Ascending aorta (tissue), 2 donors: ENCODE measurements around the gene RHBDL1. TPM values are rescaled to one million over a fixed set of nuclear protein-coding genes. Genes with fewer than 3 reads are reported as not detected.
"Not testable (repeated sequence)": the region's sequence is repeated elsewhere in the genome, so short reads cannot be mapped to it uniquely, and the experiment has no call there.

Experiments used
- DNase-seq, 2 donors: peaks; one replicate each; pipeline ENCODE4 v3.0.0-alpha.2; 2019; ENCODE audit warnings: low spot score in 2 of 2
- H3K27ac ChIP-seq, 2 donors: fragments of 200-600 bp; sonication (generic); one replicate each; pipeline ENCODE4 v1.5.1; 2016 to 2017; ENCODE audit warnings: mild to moderate bottlenecking in 1 of 2
- H3K27me3 ChIP-seq: fragments of 200-600 bp; sonication (generic); one replicate; pipeline ENCODE4 v1.5.1; 2017
- H3K36me3 ChIP-seq, 2 donors: fragments of 200-600 bp; sonication (generic); one replicate each; pipeline ENCODE4 v1.5.1; 2016
- H3K4me1 ChIP-seq, 2 donors: fragments of 200-600 bp; sonication (generic); one replicate each; pipeline ENCODE4 v1.5.1; 2016 to 2017; ENCODE audit warnings: mild to moderate bottlenecking in 1 of 2
- H3K4me3 ChIP-seq, 2 donors: fragments of 200-600 bp; sonication (generic); one replicate each; pipeline ENCODE4 v1.5.1; 2016 to 2017; ENCODE audit warnings: mild to moderate bottlenecking in 1 of 2
- H3K9me3 ChIP-seq, 2 donors: fragments of 200-600 bp; sonication (generic); one replicate each; pipeline ENCODE4 v1.5.1; 2016
- intact Hi-C: fragments of 100-400 bp; cut with DNase I; formaldehyde crosslinking; loops from one replicate; pipeline ENCODE4 v1.15.1; 2023
- total RNA-seq: library from RNA; depleted of rRNA; stranded (reverse); fragments of >200 nt; gene quantifications from one replicate; pipeline ENCODE4 v1.1.0, GENCODE V29; 2016
- TF ChIP-seq, protein P1 (sequence below), 3 experiments: fragments of 200-600 bp in 2 of 3; fragments of 450-650 bp in 1 of 3; sonication (generic) in 2 of 3; IDR thresholded peaks; one replicate each; pipeline ENCODE4 v1.5.1; 2016 to 2019; ENCODE audit warnings: antibody characterized with exemption in 3 of 3, mild to moderate bottlenecking in 1 of 3, moderate library complexity in 1 of 3

Gene RHBDL1
- total RNA-seq, 1 donor from 2014 or later, result 1.1 TPM

DNA sequence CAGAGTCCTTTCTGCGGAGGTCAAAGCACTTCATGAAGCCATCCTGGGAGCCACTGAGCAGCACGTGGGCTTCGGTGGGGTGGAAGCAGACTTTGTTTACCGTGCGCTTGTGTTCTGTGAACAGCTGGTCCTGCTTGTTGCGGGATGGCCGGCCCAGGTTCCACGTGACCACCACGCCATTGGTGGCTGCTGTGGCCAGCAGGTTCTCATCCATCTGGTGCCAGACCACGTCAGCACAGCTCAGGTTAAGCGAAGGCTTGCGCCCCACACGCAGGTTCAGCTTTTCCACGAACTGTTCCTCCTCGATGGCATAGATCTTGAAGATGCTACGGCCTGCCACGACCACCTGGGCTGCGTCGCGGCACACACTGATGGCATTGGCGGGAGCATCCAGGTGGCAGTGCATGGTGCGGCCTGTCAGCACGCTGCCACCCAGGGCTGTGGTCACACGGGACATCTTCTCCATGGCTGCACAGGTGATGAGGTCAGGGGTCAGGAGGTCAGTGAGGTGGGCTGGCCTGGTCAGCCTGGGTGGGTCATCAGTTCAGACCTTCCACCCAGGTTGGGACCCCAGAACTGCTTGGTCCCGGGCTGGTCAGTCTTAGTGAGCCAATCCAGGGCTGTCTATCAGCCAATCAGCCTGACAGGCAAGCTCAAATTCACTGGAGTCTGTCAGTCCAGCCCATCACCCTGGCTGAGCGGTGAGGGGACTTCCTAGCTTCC lies 13.9 kb downstream of the RHBDL1 start:
- H3K4me1 ChIP-seq, result peaks cover 15 to 27% of the 10 kb centered on the region in 2 donors
- intact Hi-C loops, result no loop called here

DNA sequence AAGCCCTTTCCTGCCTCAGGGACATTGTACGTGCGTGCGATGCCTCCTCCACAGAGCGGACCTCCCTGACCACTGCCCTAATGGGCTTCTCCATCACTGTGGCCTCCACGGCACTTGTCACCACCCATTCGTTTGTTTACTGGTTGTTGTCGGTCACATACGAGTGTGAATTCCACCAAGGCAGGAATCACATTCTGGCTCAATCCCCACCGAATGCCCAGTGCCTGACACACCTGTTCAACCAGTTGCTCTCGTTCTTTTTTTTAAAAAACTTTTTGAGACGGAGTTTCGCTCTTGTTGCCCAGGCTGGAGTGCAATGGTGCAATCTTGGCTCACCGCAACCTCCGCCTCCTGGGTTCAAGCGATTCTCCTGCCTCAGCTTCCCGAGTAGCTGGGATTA lies 15.8 kb downstream of the RHBDL1 start:
- H3K9me3 ChIP-seq, intact Hi-C loops, H3K4me3 ChIP-seq, H3K27ac ChIP-seq, DNase-seq: not testable (repeated sequence)
- H3K36me3 ChIP-seq, result peaks cover 8 to 15% of the 10 kb centered on the region in 2 donors
- peaks cover 20 to 21% of the 10 kb centered on the region in 2 donors for H3K4me1 ChIP-seq
- peaks cover 28% of the 10 kb centered on the region for H3K27me3 ChIP-seq

More for the DNA sequence above, 13.9 kb downstream of the RHBDL1 start:
- H3K27ac ChIP-seq, result peak overlapping the region; percentile 86 to 90
- H3K27me3 ChIP-seq, result peaks cover 11% of the 10 kb centered on the region
- H3K36me3 ChIP-seq, result peaks cover 8 to 21% of the 10 kb centered on the region in 2 donors
- H3K9me3 ChIP-seq, result no peaks in the 10 kb centered on the region
- TF ChIP-seq, protein P1, sequence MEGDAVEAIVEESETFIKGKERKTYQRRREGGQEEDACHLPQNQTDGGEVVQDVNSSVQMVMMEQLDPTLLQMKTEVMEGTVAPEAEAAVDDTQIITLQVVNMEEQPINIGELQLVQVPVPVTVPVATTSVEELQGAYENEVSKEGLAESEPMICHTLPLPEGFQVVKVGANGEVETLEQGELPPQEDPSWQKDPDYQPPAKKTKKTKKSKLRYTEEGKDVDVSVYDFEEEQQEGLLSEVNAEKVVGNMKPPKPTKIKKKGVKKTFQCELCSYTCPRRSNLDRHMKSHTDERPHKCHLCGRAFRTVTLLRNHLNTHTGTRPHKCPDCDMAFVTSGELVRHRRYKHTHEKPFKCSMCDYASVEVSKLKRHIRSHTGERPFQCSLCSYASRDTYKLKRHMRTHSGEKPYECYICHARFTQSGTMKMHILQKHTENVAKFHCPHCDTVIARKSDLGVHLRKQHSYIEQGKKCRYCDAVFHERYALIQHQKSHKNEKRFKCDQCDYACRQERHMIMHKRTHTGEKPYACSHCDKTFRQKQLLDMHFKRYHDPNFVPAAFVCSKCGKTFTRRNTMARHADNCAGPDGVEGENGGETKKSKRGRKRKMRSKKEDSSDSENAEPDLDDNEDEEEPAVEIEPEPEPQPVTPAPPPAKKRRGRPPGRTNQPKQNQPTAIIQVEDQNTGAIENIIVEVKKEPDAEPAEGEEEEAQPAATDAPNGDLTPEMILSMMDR (IDR thresholded peaks at IDR 0.05), result no peak
- DNase-seq, result no peak
- peak overlapping the region; percentile 90 to 98 for H3K4me3 ChIP-seq

DNA sequence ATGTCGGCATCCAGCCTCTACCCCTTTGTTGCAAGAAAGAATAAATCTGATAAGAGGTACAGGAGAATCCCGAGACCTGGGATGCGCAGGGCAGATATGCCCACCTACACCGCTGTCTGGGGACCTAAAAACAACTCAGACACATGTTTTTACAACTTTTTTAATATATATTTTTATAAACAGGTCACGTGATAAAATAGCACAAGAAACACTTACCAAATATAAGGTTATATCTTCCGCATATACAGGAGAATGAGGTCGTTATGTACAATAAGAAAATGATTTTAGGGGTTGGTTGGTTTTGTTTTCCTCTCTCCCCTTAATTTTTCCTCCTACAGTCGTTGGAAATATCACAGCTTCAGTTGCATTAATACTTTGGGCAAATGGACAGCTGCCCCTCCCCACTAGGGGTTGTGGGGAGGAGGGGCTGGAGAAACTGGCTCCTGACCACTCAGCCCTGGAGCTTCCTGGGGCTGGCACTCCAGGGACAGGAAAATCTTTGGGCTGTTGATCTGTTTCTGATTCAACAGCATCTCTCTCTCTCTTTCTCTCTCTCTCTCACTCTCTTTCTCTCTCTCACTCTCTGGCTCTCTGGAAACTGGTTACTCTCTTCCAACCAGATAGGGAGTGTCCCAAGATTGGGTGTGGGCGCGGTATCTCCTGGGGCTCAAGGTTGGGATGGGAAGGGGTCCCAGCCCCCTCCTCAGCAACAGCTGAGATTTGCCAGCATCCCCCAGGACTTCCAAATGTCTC lies 17.1 kb downstream of the RHBDL1 start:
- Histone ChIP-seq H3K4me1 (peaks cover 20 to 21% of the 10 kb centered on the region in 2 donors), H3K27me3 (peaks cover 28% of the 10 kb centered on the region), H3K27ac (no peak overlapping the region), H3K36me3 (peaks cover 0 to 3% of the 10 kb centered on the region in 2 donors), H3K9me3 (no peaks in the 10 kb centered on the region), H3K4me3 (no peak overlapping the region)
- intact Hi-C loops, result no loop called here
- TF ChIP-seq, protein P1 (IDR thresholded peaks at IDR 0.05), result no peak
- no peak for DNase-seq

DNA sequence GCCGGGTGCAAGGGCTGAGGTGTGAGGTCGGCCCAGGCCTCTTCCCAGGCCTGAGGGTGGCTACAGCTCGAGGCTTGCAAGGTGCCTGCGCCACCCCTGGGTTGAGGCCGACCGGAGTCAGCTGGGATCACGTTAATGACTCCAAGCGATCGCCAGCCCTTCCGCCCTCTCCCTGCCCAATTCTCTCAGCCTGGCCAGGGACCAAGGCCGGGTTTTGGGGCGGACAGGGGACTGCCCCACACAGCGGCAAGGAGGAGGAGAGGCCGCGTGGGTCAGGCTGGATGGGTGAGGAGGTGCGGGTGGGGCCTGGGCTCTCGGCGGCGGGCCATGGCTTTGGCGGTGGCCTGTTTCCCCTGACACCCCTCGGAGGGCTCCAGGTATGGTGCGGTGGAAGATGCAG lies 17.9 kb downstream of the RHBDL1 start:
- no peaks in the 10 kb centered on the region for H3K9me3 ChIP-seq
- TF ChIP-seq, protein P1 (IDR thresholded peaks at IDR 0.05), result no peak
- H3K4me1 ChIP-seq, result peaks cover 20 to 21% of the 10 kb centered on the region in 2 donors
- peaks cover 28% of the 10 kb centered on the region for H3K27me3 ChIP-seq
- DNase-seq, result no peak
- H3K36me3 ChIP-seq, result no peaks in the 10 kb centered on the region
- no peak overlapping the region for H3K27ac ChIP-seq
- no peak overlapping the region for H3K4me3 ChIP-seq
- intact Hi-C loops, result no loop called here

DNA sequence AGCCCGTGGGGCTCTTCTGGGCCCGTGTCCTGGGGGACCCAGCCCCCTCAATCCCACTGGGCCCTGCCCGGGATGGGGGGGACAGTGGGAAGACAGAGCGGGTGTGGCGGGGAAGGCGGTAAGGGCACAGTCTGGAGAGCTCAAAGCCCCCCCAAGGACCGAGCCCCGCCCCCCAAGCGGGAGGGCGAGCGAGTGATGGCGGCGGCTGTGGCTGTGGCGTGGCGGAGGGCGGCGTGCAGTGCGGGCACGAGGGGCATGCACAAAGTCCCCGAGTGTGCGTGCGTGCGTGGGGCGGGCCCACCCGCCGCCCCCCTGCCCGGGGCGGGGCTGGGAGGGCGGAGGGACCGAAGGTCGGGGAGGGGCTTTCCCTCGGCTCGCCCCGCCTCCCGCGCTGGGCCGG lies 18.3 kb downstream of the RHBDL1 start:
- Histone ChIP-seq H3K27ac (no peak overlapping the region), H3K36me3 (no peaks in the 10 kb centered on the region), H3K27me3 (peaks cover 28% of the 10 kb centered on the region), H3K4me1 (peaks cover 17 to 19% of the 10 kb centered on the region in 2 donors), H3K9me3 (no peaks in the 10 kb centered on the region), H3K4me3 (peak overlapping the region in 1 of 2 donors; percentile 12)
- intact Hi-C loops, result no loop called here
- TF ChIP-seq, protein P1 (IDR thresholded peaks at IDR 0.05), result no peak
- no peak for DNase-seq
